ENCODE measurements around the gene PMEL. TPM values are rescaled to one million over a fixed set of nuclear protein-coding genes. Genes with fewer than 3 reads are reported as not detected.
A peak's percentile ranks its signal among the peaks of the same experiment; 100 is the strongest.

Gene PMEL
- total and polyA plus RNA-seq, 2 experiments from 2014 or later = 15.3 to 34.2 TPM

- Histone ChIP-seq H3K4me3 (no peak overlapping the region), H2AFZ (no peak overlapping the region), H3K27ac (peak overlapping the region; percentile 89), H3K9me3 (ENCODE audit: low read depth) (no peaks in the 10 kb centered on the region), H4K20me1 (ENCODE audit: insufficient read depth, poor library complexity, severe bottlenecking) (peaks cover 15% of the 10 kb centered on the region), H3K9me2 (replicated peaks; ENCODE audit: insufficient read depth) (no peaks in the 10 kb centered on the region), H3K27me3 (no peaks in the 10 kb centered on the region), H3K79me2 (peaks cover 55% of the 10 kb centered on the region), H3K4me1 (ENCODE audit: insufficient read depth) (peaks cover 31% of the 10 kb centered on the region), H3K36me3 (replicated peaks; ENCODE audit: insufficient read depth, low read depth) (no peaks in the 10 kb centered on the region), H3K4me2 (peak overlapping the region; percentile 79)
- peak; percentile 50 for DNase-seq (ENCODE audit: low spot score)
- TF ChIP-seq EZH2phosphoT487 (IDR thresholded peaks at IDR 0.05; ENCODE audit: low read depth, severe bottlenecking, unreplicated experiment) = no peak
- no peak for TF ChIP-seq CTCF (IDR thresholded peaks at IDR 0.05; ENCODE audit: poor library complexity)
- no peak for TF ChIP-seq EZH2 (IDR thresholded peaks at IDR 0.05; ENCODE audit: borderline replicate concordance)
- WGBS (ENCODE audit: low lambda C conversion rate, missing lambda C conversion rate) = 58% methylated on average over 3 of the region's 3 CpGs
Measured at GRCh38 chr12:55972042-55972441, 6.2 kb upstream of the PMEL start.

- Histone ChIP-seq H3K79me2 (peaks cover 46% of the 10 kb centered on the region), H2AFZ (no peak overlapping the region), H3K4me3 (no peak overlapping the region), H3K4me2 (no peak overlapping the region), H3K36me3 (replicated peaks; ENCODE audit: insufficient read depth, low read depth) (no peaks in the 10 kb centered on the region), H3K27me3 (no peaks in the 10 kb centered on the region), H3K27ac (no peak overlapping the region), H3K4me1 (ENCODE audit: insufficient read depth) (peaks cover 29% of the 10 kb centered on the region), H3K9me3 (ENCODE audit: low read depth) (no peaks in the 10 kb centered on the region), H4K20me1 (ENCODE audit: insufficient read depth, poor library complexity, severe bottlenecking) (peaks cover 3% of the 10 kb centered on the region), H3K9me2 (replicated peaks; ENCODE audit: insufficient read depth) (no peaks in the 10 kb centered on the region)
- WGBS (ENCODE audit: low lambda C conversion rate, missing lambda C conversion rate) = 99% methylated on average over 7 of the region's 7 CpGs
- TF ChIP-seq CTCF (IDR thresholded peaks at IDR 0.05; ENCODE audit: poor library complexity) = no peak
- no peak for TF ChIP-seq EZH2phosphoT487 (IDR thresholded peaks at IDR 0.05; ENCODE audit: low read depth, severe bottlenecking, unreplicated experiment)
- no peak for TF ChIP-seq EZH2 (IDR thresholded peaks at IDR 0.05; ENCODE audit: borderline replicate concordance)
- DNase-seq (ENCODE audit: low spot score) = no peak
Measured at GRCh38 chr12:55970775-55971174, 4.9 kb upstream of the PMEL start.

DNA sequence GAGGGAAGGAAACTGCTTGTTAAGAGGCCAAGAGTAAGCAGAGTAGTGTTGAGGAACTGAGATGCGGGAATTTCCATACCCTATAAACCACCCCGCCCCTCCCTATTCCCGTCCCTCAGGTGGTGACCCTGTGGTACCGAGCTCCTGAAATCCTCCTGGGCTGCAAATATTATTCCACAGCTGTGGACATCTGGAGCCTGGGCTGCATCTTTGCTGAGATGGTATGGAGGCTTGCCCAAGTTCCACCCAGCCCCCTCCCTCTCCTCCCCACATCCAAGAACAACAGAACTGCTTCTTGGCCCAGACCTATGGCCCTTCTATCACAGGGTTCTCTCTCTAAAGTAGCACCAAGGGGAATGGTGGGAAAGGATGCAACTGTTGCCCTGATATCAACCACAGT is 3.5 kb upstream of the PMEL start:
- Histone ChIP-seq H3K9me2 (replicated peaks; ENCODE audit: insufficient read depth) (no peaks in the 10 kb centered on the region), H3K9me3 (ENCODE audit: low read depth) (no peaks in the 10 kb centered on the region), H3K79me2 (peaks cover 31% of the 10 kb centered on the region), H2AFZ (no peak overlapping the region), H4K20me1 (ENCODE audit: insufficient read depth, poor library complexity, severe bottlenecking) (no peaks in the 10 kb centered on the region), H3K4me1 (ENCODE audit: insufficient read depth) (peaks cover 27% of the 10 kb centered on the region), H3K36me3 (replicated peaks; ENCODE audit: insufficient read depth, low read depth) (no peaks in the 10 kb centered on the region), H3K4me3 (no peak overlapping the region), H3K27me3 (no peaks in the 10 kb centered on the region), H3K4me2 (peak overlapping the region; percentile 85), H3K27ac (no peak overlapping the region)
- 90% methylated on average over 4 of the region's 4 CpGs for WGBS (ENCODE audit: low lambda C conversion rate, missing lambda C conversion rate)
- no peak for DNase-seq (ENCODE audit: low spot score)
- TF ChIP-seq CTCF (IDR thresholded peaks at IDR 0.05; ENCODE audit: poor library complexity) = no peak
- TF ChIP-seq EZH2 (IDR thresholded peaks at IDR 0.05; ENCODE audit: borderline replicate concordance) = no peak
- no peak for TF ChIP-seq EZH2phosphoT487 (IDR thresholded peaks at IDR 0.05; ENCODE audit: low read depth, severe bottlenecking, unreplicated experiment)
